Endothelial cell (in vitro differentiated cells): ENCODE results near the gene PITX1. TPM values are rescaled to one million over a fixed set of nuclear protein-coding genes. Genes with fewer than 3 reads are reported as not detected.

Experiments used
- DNase-seq: peaks from one replicate; pipeline ENCODE4 v3.0.0; 2021; ENCODE audit warnings: low spot score
- H3K27ac Mint-ChIP-seq: one replicate; pipeline ENCODE4 v1.8.0; 2021; ENCODE audit warnings: mixed read lengths, inconsistent platforms; ENCODE audit not compliant: unreplicated experiment
- H3K27me3 Mint-ChIP-seq: one replicate; pipeline ENCODE4 v1.8.0; 2021; ENCODE audit warnings: mild to moderate bottlenecking, moderate library complexity, mixed read lengths, inconsistent platforms; ENCODE audit not compliant: unreplicated experiment
- H3K36me3 Mint-ChIP-seq: one replicate; pipeline ENCODE4 v1.8.0; 2021; ENCODE audit warnings: mild to moderate bottlenecking, low read depth, mixed read lengths, inconsistent platforms; ENCODE audit not compliant: unreplicated experiment
- H3K4me1 Mint-ChIP-seq: one replicate; pipeline ENCODE4 v1.8.0; 2021; ENCODE audit warnings: mild to moderate bottlenecking, mixed read lengths, inconsistent platforms; ENCODE audit not compliant: unreplicated experiment
- H3K4me3 Mint-ChIP-seq: one replicate; pipeline ENCODE4 v1.8.0; 2021; ENCODE audit warnings: mild to moderate bottlenecking, mixed read lengths, inconsistent platforms; ENCODE audit not compliant: unreplicated experiment
- H3K9me3 Mint-ChIP-seq: one replicate; pipeline ENCODE4 v1.8.0; 2021; ENCODE audit warnings: mixed read lengths, inconsistent platforms; ENCODE audit not compliant: unreplicated experiment
- total RNA-seq: library from RNA; stranded (reverse); fragmentation: NEBNext Ultra II Directional; extraction: Animal tissue kit (Norgen Biotek cat#: 25700); gene quantifications from one replicate; pipeline ENCODE4 v1.2.1, GENCODE V29; 2021; ENCODE audit not compliant: unreplicated experiment
- TF ChIP-seq, protein P1 (sequence below): fragments of 200-600 bp; sonication (generic); IDR thresholded peaks from one replicate; pipeline ENCODE4 v1.5.0; 2021; ENCODE audit warnings: antibody characterized with exemption; ENCODE audit not compliant: unreplicated experiment

Gene PITX1
- total RNA-seq, 1 donor from 2014 or later, result 0.87 TPM

DNA sequence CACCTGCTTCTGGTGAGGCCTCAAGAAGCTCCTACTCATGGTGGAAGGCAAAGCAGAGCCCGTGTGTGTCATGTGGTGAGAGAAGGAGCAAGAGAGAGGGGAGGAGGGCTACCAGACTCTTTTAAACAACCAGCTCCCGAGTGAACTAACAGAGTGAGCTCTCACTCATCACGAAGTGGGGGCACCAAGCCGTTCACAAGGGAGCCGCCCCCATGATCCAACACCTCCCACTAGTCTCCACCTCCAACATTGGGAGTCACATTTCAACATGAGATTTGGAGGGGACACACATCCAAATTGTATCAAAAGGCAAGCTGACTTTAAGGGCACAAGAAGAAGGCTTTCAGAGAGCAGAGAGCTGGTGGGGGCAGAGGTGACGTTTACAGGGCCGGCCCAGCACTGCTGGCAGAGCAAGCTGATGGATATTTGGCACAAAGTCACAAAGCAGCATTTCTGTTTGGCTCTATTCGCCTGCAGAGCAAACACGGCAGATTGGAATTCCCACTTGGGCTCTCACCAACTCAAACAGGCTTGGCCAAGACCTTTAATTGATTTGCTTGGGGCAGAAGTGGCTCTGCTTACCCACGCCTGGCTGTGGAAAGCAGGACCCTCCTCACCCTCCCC, 20.0 kb downstream of the PITX1 start:
- Mint-ChIP-seq H3K27ac (no peak overlapping the region), H3K9me3 (no peaks in the 10 kb centered on the region), H3K4me1 (peaks cover 2% of the 10 kb centered on the region), H3K27me3 (peaks cover 11% of the 10 kb centered on the region), H3K36me3 (peaks cover 6% of the 10 kb centered on the region), H3K4me3 (no peak overlapping the region)
- TF ChIP-seq, protein P1, sequence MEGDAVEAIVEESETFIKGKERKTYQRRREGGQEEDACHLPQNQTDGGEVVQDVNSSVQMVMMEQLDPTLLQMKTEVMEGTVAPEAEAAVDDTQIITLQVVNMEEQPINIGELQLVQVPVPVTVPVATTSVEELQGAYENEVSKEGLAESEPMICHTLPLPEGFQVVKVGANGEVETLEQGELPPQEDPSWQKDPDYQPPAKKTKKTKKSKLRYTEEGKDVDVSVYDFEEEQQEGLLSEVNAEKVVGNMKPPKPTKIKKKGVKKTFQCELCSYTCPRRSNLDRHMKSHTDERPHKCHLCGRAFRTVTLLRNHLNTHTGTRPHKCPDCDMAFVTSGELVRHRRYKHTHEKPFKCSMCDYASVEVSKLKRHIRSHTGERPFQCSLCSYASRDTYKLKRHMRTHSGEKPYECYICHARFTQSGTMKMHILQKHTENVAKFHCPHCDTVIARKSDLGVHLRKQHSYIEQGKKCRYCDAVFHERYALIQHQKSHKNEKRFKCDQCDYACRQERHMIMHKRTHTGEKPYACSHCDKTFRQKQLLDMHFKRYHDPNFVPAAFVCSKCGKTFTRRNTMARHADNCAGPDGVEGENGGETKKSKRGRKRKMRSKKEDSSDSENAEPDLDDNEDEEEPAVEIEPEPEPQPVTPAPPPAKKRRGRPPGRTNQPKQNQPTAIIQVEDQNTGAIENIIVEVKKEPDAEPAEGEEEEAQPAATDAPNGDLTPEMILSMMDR, result no peak
- no peak for DNase-seq

DNA sequence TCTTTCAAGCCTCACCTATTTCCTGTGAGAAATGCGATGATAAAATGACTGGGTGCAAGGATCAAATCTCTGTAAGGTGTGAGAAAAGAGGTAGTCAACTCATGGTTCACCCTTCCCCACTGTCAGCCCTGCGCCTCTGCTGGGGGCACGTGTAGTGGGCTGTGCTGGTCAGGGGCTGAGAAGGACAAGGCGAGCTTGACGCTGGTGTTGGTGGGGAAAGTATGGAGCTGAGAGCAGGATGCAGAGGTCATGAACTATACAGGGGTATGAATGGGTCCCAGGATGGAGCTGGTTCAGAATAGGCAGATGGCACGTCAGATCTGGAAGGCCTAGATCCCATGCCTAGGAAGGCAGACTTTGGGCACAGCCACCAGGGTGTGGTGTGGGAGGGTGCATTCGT, 20.6 kb downstream of the PITX1 start:
- Mint-ChIP-seq H3K4me1 (peaks cover 2% of the 10 kb centered on the region), H3K9me3 (no peaks in the 10 kb centered on the region), H3K27ac (no peak overlapping the region), H3K36me3 (peaks cover 6% of the 10 kb centered on the region), H3K27me3 (peaks cover 11% of the 10 kb centered on the region), H3K4me3 (no peak overlapping the region)
- no peak for DNase-seq
- TF ChIP-seq, protein P1, result no peak

DNA sequence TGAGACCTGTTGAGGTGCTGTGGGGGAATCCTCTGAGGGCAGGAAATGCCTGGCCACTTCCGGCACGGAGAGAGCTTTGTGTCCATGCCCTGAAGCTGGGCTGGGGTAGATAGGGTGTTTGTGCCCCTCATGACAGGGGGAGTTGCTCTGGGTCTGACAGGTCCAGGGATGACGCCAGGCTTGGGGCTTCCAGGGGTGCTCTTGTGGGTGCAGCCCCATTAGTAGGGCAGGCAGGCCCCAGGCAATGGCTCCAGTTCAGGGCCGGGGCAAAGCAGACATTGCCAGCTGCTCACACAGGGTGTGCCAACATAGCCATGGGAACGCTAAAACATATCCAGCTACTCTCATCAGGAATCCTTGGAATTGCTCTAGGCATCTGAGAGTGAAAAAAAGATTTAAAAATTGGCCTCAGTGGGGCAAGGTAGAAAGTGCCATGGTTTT, 21.1 kb downstream of the PITX1 start:
- Mint-ChIP-seq H3K4me1 (peaks cover 2% of the 10 kb centered on the region), H3K9me3 (no peaks in the 10 kb centered on the region), H3K36me3 (peaks cover 6% of the 10 kb centered on the region), H3K27me3 (peaks cover 9% of the 10 kb centered on the region), H3K4me3 (no peak overlapping the region), H3K27ac (no peak overlapping the region)
- DNase-seq, result no peak
- TF ChIP-seq, protein P1, result no peak

DNA sequence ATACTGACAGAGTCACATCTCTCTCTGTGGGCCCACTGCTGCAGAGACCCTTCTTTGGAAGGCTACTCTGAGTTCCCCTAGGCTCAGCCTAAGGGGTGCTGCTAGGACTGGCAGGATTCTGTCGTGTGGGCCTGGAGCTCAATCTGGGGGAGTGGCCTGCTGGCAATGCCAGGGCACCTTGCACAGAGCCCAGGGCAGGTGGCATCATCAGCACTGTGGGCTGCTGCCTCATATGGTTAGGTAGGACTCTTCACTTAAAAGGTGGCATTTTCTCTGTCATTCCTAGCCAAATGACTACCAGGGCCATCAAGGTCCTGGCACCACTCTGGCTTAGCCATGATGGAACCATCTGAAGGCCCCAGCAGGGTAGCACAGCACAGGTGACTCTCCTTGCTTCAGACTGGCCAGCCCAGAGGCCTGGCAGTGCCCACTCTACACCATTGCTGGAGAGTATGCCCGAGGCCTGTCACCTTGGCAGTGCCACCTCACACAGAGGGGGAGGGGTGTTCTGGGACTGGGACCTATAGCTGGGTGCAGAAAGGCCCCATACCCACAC, 21.9 kb downstream of the PITX1 start:
- H3K27ac Mint-ChIP-seq, result no peak overlapping the region
- H3K27me3 Mint-ChIP-seq, result peaks cover 12% of the 10 kb centered on the region
- H3K9me3 Mint-ChIP-seq, result no peaks in the 10 kb centered on the region
- peaks cover 6% of the 10 kb centered on the region for H3K36me3 Mint-ChIP-seq
- no peak for DNase-seq
- TF ChIP-seq, protein P1, result no peak
- H3K4me3 Mint-ChIP-seq, result no peak overlapping the region
- H3K4me1 Mint-ChIP-seq, result peaks cover 2% of the 10 kb centered on the region

DNA sequence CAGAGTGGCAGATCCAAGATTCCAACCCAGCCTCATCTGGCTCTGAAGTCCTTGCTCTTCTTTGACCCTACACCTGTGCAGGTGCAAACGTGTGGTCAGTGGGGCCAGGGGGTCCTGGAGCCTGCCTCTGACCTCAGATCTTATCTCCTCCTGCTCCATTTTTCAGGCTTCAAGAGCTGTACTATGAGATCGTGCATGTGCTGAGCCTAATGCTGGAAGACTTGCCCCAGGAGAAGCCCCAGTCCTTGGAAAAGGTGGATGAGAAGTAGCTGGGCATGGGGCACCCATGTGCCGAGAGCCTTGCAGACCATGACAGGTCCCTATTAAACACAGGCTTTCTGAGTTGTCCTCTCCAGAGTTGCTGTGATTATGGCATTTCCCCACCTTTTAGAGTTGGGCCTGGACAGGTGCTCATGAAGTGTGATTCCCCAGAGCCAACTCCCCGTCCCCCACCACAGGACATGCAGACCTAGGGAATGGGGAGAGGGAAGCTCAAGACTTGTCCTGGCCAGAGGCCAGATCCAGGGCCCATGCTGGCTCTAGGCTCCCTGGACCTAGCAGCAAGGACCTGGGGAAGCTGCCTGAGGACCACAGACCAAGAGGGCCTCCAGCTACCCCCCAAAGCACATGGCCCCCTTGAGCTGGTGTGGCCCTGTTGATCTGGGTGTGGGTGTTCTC, 22.5 kb downstream of the PITX1 start:
- H3K9me3 Mint-ChIP-seq, result no peaks in the 10 kb centered on the region

More for the DNA sequence above, 22.5 kb downstream of the PITX1 start:
- Mint-ChIP-seq H3K36me3 (peaks cover 6% of the 10 kb centered on the region), H3K4me3 (no peak overlapping the region), H3K27ac (no peak overlapping the region), H3K27me3 (peaks cover 12% of the 10 kb centered on the region), H3K4me1 (peaks cover 2% of the 10 kb centered on the region)
- TF ChIP-seq, protein P1, result no peak
- no peak for DNase-seq
